GM21619 (cell line): ENCODE results near the gene CYREN.
"Not testable (repeated sequence)": the region's sequence is repeated elsewhere in the genome, so short reads cannot be mapped to it uniquely, and the experiment has no call there.

Experiments
- ATAC-seq: cut with Tn5 transposase; IDR thresholded peaks from one replicate; pipeline ENCODE4 v1.9.1; 2021; ENCODE audit not compliant: unreplicated experiment

The CYREN gene, protein sequence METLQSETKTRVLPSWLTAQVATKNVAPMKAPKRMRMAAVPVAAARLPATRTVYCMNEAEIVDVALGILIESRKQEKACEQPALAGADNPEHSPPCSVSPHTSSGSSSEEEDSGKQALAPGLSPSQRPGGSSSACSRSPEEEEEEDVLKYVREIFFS

DNA sequence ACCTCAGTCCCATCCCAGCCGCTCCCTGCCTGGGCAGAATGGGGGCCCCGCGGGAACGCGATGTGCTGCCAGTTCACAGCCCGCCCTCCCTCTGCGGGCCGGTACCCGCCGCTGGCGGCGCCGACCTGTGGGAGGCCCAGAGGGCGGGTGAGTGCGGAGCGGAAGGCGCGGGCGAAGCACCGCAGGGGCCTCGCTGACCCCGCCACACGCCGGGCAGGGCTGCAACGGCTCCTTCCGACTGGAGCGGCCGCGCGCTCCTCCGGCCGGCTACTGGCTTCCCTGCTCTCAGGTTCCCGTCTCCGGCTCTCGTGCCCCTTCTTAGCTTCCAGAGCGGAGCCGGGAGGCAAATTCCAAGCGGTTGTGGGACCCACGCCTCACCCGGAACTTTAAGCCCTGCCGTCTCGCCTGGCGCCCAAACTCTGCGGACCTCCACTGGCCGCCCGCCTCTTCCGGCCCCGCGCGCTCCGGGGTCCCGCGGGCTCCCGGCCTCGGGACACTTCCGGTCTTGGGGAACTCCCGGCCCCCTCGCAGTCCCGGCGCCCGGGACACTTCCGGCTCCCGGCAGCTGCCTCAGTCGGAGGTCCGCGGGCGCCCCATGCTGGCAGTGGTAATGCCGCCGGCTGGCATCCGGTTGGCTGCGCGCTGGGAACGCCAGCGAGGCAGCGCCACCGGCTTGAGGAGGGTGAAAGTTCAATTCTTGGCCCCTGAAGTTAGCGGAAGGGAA is at the start of gene CYREN:
Gene CYREN, minus strand, starts transcription at position 434 of the 724 bp plus-strand sequence. CDS start 1,785 bp downstream, outside the sequence.
- ATAC-seq: peak; percentile 59

DNA sequence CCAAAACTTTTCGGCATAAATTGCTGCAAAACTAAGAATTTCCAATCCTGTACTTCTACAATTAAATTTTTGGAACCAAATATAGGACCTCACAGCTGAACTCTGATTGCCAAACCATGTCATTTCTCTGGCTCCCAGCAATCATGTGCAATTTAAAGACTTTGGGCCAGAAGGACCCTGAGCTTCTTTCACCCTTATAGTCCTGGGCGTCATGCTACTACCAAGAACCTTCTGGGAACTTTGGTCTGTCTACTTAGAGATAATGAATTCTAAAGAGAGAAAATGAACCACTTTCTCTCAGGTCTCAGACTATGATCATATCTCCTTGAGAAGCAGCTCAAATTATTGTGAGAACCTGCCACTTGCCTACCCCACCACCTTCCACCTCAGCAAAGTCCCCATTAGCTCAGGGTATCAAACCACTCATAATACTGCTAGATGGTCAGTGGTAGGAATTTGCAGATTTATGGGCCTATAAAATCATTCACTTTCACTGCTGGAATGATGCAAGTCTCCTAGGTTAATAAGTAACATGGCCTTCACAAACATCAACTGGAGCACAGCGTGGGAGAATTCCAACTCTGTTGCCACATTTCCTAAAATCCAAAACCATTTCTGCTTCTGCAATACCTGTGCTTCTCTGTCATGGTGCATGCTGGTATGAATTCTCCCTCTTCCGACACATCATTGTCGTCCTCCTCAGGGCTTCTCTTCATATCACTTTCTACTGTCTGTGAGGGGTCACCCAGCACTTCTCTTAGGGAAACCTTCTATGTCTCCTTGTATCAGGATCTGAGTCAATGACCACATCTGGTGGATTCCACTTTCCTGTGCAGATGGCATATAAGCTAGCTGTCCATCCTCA is 47.4 kb upstream of the CYREN start:
- ATAC-seq: no peak

- no peak for ATAC-seq
Observed at GRCh38 chr7:135215698-135216097, 45.2 kb upstream of the CYREN start.

- ATAC-seq: no peak
Observed at GRCh38 chr7:135215180-135215579, 44.7 kb upstream of the CYREN start.

GRCh38 chr7:135213831-135214230 is 43.3 kb upstream of the CYREN start:
- ATAC-seq: no peak

- not testable (repeated sequence) for ATAC-seq
Observed at GRCh38 chr7:135211946-135212685, 41.6 kb upstream of the CYREN start.

- ATAC-seq: peak; percentile 77
Observed at GRCh38 chr7:135211179-135211945, 40.9 kb upstream of the CYREN start, which contains the start of gene WDR91. WDR91 (minus strand) TSS chr7:135211526; CDS start chr7:135211502, 24 bp downstream.

DNA sequence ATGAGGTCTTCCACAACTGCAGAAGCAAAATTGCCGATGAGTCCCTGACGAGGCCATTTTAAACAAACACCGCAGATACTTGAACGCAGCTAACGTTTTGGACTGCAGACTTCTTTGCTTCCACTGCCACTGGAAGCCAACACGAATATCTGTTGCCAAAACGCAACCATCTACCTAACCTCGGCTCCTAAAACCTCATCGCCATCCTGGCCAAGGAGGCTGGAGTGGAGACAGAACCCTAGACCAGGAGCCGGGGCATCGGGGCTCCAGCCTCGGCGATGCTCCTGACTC is 40.3 kb upstream of the CYREN start:
- ATAC-seq: no peak

DNA sequence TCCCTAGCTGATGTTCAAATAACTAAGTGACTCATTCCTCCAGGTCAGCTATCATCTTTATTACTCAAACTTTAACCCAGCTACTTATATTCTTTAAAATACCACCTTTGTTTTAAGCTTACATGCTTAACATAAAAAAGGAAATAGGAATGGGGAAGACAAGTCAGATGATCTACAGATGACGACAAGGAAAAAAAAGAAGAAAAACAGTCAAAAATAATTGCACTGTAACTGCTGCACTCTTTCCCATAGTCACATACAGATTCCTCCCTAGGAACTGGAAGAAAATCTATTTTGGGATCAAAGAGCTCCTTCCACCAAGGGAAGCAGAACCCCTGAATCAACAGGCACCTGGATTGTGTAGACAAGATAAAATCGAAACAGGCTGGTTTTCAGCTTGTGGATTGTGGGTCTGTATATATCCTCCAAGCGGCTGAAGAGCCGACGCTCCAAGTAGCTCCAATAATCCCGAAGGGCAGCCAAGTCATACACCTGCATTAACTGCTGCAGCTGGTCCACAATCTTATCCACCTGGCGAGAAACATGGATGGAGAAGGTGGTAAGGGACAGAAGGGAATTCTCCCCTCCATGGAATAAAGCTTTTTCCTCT is 38.8 kb upstream of the CYREN start:
- no peak for ATAC-seq

- no peak for ATAC-seq
Observed at GRCh38 chr7:135208102-135208793, 37.7 kb upstream of the CYREN start.

DNA sequence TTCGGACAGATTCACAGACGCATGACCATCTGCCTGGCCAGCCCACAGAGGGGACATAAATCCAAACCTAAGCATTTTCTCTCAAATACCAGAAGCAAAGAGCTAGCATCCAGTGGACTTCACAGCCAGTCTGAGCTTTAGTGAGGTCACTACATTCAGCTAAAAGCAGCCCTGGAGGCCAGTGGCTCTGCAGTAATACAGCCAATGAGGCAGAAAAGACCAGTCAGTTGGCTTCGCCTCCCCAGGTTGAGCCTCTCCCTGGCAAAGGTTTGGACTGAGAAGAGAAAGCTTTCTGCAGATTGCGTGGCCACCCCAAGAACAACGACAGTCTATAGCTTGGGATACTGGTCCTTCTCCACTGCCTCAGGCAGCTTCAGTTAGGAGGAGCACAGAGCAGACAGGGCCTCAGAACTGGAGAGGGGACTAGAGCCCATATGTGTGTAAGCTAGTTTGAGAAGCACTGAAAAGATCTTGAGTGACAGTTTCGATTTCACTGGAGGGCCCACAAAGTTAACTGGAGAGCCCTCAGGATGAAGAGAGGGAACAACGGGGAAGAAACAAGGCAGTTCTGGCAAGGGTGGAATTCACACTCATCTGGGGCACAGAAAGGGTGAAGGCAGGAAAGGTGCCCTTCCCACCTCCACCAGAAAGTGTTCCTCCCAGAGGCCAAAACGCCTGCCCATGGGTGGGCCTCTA is 37.0 kb upstream of the CYREN start:
- no peak for ATAC-seq

DNA sequence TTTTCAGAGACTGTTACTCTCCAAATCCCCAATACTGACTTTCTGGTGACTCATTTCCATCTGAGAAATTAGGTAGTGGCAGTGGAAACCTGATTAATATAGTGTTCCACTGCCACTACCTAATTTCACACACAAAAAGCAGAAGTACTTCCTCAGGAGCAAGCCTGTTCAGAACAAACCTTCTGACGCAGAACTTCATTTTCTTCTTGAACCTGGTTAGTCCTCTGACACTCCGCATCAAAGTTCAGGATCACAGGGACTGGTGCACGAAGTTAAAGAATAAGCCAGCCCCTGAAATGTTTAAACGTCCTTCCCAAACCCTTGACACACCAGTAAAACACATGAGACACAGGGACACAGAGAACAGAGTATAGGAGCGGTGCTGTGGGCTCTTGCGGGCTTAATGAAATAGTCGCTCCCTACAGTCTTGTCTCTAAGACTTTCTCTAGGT is 36.5 kb upstream of the CYREN start:
- ATAC-seq: peak; percentile 29

DNA sequence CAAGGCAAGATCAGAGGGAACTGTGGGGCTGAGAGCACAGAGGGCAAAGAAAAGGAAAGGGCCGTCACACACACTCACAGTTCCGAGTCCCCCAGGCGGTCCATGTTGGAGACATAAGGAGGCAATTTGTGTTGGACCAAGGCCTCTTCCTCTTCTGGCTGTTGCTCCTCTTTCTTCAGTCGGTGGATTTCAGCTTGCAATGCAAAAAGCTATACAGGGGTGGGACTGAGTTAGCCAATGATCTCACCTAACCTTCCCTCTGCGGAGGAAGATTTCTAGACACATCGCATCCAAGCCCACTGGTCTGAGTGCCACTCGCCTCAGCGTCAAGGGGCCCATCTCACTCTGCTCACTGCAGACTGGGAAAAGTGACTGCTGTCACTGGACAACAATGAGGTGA is 35.3 kb upstream of the CYREN start:
- ATAC-seq: no peak

DNA sequence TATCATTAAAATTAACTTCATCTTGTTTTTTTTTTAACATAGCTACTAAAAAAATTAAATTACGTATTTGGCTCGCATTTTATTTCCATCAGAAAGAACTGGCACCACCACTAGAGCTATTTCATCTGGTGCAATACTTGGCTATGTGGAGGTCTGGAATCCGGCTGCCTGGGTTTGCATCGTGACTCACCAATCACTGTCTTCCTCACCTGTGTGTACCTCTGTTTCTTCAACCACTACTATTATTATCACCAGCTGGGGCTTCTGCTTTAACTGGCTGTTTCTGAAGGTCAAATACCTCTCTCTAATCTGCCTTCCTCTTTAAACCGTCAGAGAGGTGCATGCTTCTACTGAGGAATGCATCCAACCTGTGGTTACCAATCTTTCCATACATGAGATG is 34.4 kb upstream of the CYREN start:
- no peak for ATAC-seq

DNA sequence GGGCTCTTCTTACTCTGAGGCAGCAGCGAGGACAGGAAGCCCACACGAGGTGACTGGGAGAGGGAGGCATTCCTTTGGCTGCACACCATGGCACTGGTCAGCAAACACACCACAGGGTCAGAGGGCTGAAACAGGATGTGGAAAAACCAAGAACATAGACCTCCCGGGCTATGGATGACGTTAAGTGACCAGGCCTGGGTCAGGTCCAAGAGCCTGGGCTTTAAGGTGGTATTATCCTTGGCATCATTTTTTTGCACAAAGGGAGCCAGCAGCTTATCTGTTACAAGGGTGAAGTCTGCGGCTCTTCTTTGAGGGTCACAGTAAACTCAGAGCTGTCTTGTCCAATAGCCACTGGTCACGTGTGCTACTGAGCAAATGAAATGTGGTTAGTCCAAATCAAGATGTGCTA is 33.8 kb upstream of the CYREN start:
- ATAC-seq: no peak

- no peak for ATAC-seq
Observed at GRCh38 chr7:135201350-135201749, 30.8 kb upstream of the CYREN start.

GRCh38 chr7:135200821-135201331 is 30.4 kb upstream of the CYREN start:
- ATAC-seq: no peak

DNA sequence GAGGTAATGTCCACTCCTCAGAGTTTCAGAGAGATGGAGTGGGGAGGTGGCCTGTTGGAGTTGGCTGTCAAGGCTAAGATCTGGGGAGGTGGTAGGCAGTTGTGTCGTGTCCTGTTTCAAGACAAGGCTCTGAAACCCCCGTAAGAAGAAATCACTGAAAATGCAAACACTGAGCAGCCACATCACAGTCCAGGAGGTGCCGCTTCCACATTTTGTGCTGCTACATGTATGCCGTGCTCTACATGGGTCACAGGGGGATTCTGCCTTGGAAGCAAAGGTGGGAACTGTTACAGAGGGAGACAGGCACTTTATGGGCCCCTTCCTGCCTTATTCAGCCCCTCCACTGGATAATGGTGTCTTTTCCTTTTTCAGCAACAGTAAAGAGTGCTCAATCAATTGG is 28.9 kb upstream of the CYREN start:
- ATAC-seq: no peak
